PC-9 (cell line): ENCODE measurements around the gene KCNK7. TPM values are rescaled to one million over a fixed set of nuclear protein-coding genes. Genes with fewer than 3 reads are reported as not detected.

ENCODE experiments used
- BruUV-seq: library from RNA; stranded (reverse); fragments of 400-500 nt; replicated peaks from 2 replicates; lab custom pipeline; 2021; lab: Mats Ljungman, UMichigan
- CTCF ChIA-PET: fragments of 300-600 bp; sonication (Branson Sonifier 250); formaldehyde crosslinking; loops from one replicate; lab custom pipeline; 2022; ENCODE audit warnings: antibody characterized with exemption; lab: Charles Lee
- POLR2A ChIA-PET: fragments of 300-600 bp; sonication (Branson Sonifier 250); formaldehyde crosslinking; loops from one replicate; lab custom pipeline; 2022; ENCODE audit warnings: antibody characterized with exemption; ENCODE audit not compliant: unreplicated experiment; lab: Charles Lee
- DNase-seq, 2 experiments: peaks; one replicate each; pipeline versions ENCODE4 v3.0.0 to v3.0.0-alpha.2; 2015 to 2022; ENCODE audit warnings: mixed read lengths in 1 of 2
- H2AFZ ChIP-seq: fragments of 200-600 bp; sonication (generic); 2 replicates; pipeline ENCODE4 v1.8.1; 2017; ENCODE audit warnings: antibody characterized with exemption
- H3F3A ChIP-seq: fragments of 200-600 bp; sonication (generic); 2 replicates; pipeline ENCODE4 v1.8.1; 2017; ENCODE audit warnings: antibody characterized with exemption, mild to moderate bottlenecking, low read depth; ENCODE audit not compliant: insufficient read depth
- H3K27ac ChIP-seq: fragments of 200-600 bp; sonication (generic); 2 replicates; pipeline ENCODE4 v1.6.1; 2016; ENCODE audit warnings: mixed run types
- H3K27me3 ChIP-seq: fragments of 200-600 bp; sonication (generic); 2 replicates; pipeline ENCODE4 v1.6.1; 2016; ENCODE audit warnings: low read depth, mixed run types; ENCODE audit not compliant: insufficient read depth
- H3K36me3 ChIP-seq: fragments of 200-600 bp; sonication (generic); 2 replicates; pipeline ENCODE4 v1.6.1; 2016; ENCODE audit warnings: low read depth, mixed run types
- H3K4me1 ChIP-seq: fragments of 200-600 bp; sonication (generic); replicated peaks from 2 replicates; pipeline ENCODE4 v1.6.1; 2016; ENCODE audit warnings: mixed run types; ENCODE audit not compliant: insufficient read depth
- H3K4me2 ChIP-seq: fragments of 200-600 bp; sonication (generic); 2 replicates; pipeline ENCODE4 v1.6.1; 2017; ENCODE audit warnings: mixed run types
- H3K4me3 ChIP-seq: fragments of 200-600 bp; sonication (generic); 2 replicates; pipeline ENCODE4 v1.6.1; 2016; ENCODE audit warnings: mixed run types
- H3K79me2 ChIP-seq: fragments of 200-600 bp; sonication (generic); 2 replicates; pipeline ENCODE4 v1.6.1; 2017; ENCODE audit warnings: low read depth, mixed run types
- H3K9me2 ChIP-seq: fragments of 200-600 bp; sonication (generic); 2 replicates; pipeline ENCODE4 v1.8.1; 2017; ENCODE audit warnings: mild to moderate bottlenecking; ENCODE audit not compliant: insufficient read depth
- H3K9me3 ChIP-seq: fragments of 200-600 bp; sonication (generic); 2 replicates; pipeline ENCODE4 v1.8.1; 2016; ENCODE audit warnings: low read depth; ENCODE audit not compliant: insufficient read depth
- H4K20me1 ChIP-seq: fragments of 200-600 bp; sonication (generic); 2 replicates; pipeline ENCODE4 v1.8.1; 2017; ENCODE audit not compliant: insufficient read depth
- CTCF ChIP-seq: fragments of 200-600 bp; sonication (generic); conservative IDR thresholded peaks from 2 replicates; pipeline ENCODE4 v1.6.1; 2017; ENCODE audit warnings: mixed run types, antibody characterized with exemption, mild to moderate bottlenecking, moderate library complexity
- EZH2 ChIP-seq: fragments of 200-600 bp; sonication (generic); IDR thresholded peaks from 2 replicates; pipeline ENCODE4 v1.8.0; 2017; ENCODE audit warnings: antibody characterized with exemption, low read depth
- intact Hi-C: fragments of 100-400 bp; cut with micrococcal nuclease; formaldehyde crosslinking; loops from one replicate; pipeline ENCODE4 v1.10.0; 2022; ENCODE audit not compliant: unreplicated experiment
- microRNA-seq: library from miRNA; unstranded; fragments of <30 nt; microRNA quantifications from one replicate; pipeline ENCODE4 v1.2.0, GENCODE V29; 2021; ENCODE audit warnings: borderline number of aligned reads, borderline replicate concordance
- total RNA-seq: library from RNA; stranded (reverse); gene quantifications from 2 replicates; pipeline ENCODE4 v1.2.3, GENCODE V29; 2021

Gene KCNK7
- total RNA-seq, 1 experiment from 2014 or later = not detected

- no peak overlapping the region for H2AFZ ChIP-seq
- CTCF ChIA-PET = no interaction called here
- BruUV-seq = no TSS peak
Measured at GRCh38 chr11:65547446-65548125, 48.0 kb downstream of the KCNK7 start.

GRCh38 chr11:65546217-65546958 is 49.2 kb downstream of the KCNK7 start:
- no peak for DNase-seq
- ChIA-PET CTCF (interaction anchor here (0.6 kb wide), 1 partner anchor 33 kb away, joined by 6 read pairs; no protein-coding TSS in a partner anchor), POLR2A (no interaction called here)
- Histone ChIP-seq H4K20me1 (peaks cover 13% of the 10 kb centered on the region), H3K9me2 (no peaks in the 10 kb centered on the region), H3K27me3 (no peaks in the 10 kb centered on the region), H3K4me1 (peaks cover 9% of the 10 kb centered on the region), H2AFZ (no peak overlapping the region), H3K27ac (no peak overlapping the region), H3K9me3 (no peaks in the 10 kb centered on the region), H3K4me3 (no peak overlapping the region), H3F3A (peaks cover 73% of the 10 kb centered on the region), H3K4me2 (no peak overlapping the region), H3K79me2 (peaks cover 1% of the 10 kb centered on the region), H3K36me3 (peaks cover 51% of the 10 kb centered on the region)
- BruUV-seq = no TSS peak
- TF ChIP-seq CTCF = no peak
- TF ChIP-seq EZH2 = no peak
- intact Hi-C loops = no loop called here

More at GRCh38 chr11:65547446-65548125, 48.0 kb downstream of the KCNK7 start:
- no peak overlapping the region for H3K4me3 ChIP-seq
- peaks cover 13% of the 10 kb centered on the region for H4K20me1 ChIP-seq
- 0 out of 2 replicates have a peak, but pooled peaks cover 3% of the 10 kb centered on the region for H3K4me1 ChIP-seq
- H3K9me3 ChIP-seq = no peaks in the 10 kb centered on the region
- H3K27ac ChIP-seq = no peak overlapping the region
- intact Hi-C loops = no loop called here
- H3K4me2 ChIP-seq = no peak overlapping the region
- no peak for DNase-seq
- TF ChIP-seq CTCF (no peak), EZH2 (no peak)
- H3K79me2 ChIP-seq = peaks cover 11% of the 10 kb centered on the region
- no peaks in the 10 kb centered on the region for H3K9me2 ChIP-seq
- H3F3A ChIP-seq = peaks cover 71% of the 10 kb centered on the region
- POLR2A ChIA-PET = no interaction called here
- H3K36me3 ChIP-seq = peaks cover 60% of the 10 kb centered on the region
- H3K27me3 ChIP-seq = no peaks in the 10 kb centered on the region

- Histone ChIP-seq H3K36me3 (peaks cover 46% of the 10 kb centered on the region), H3K27me3 (no peaks in the 10 kb centered on the region), H3K9me2 (no peaks in the 10 kb centered on the region), H3K9me3 (no peaks in the 10 kb centered on the region), H3K4me3 (no peak overlapping the region), H3K27ac (no peak overlapping the region), H4K20me1 (peaks cover 13% of the 10 kb centered on the region), H3F3A (peaks cover 77% of the 10 kb centered on the region), H3K4me1 (peaks cover 14% of the 10 kb centered on the region), H2AFZ (no peak overlapping the region), H3K4me2 (no peak overlapping the region), H3K79me2 (no peaks in the 10 kb centered on the region; the same call in 1 of the 2 replicates)
- TF ChIP-seq EZH2 (no peak), CTCF (no peak)
- ChIA-PET POLR2A (no interaction called here), CTCF (no interaction called here)
- no peak for DNase-seq
- intact Hi-C loops = no loop called here
- BruUV-seq = no TSS peak
Measured at GRCh38 chr11:65545853-65546216, 49.8 kb downstream of the KCNK7 start.

Small RNA genes lying within 50 kb of the gene (microRNA-seq; reads per million reads assigned to microRNA genes)
- gene MIR4690 = not detected

Other genes starting within 250 kb of the KCNK7 start
- 1.7 and 1.8 TPM in 2 replicates for gene TIGD3, start 241.0 kb downstream of the KCNK7 start, total RNA-seq
- 9.5 and 9.8 TPM in 2 replicates for gene SLC25A45, start 213.2 kb downstream of the KCNK7 start, total RNA-seq
- 32.4 and 48.9 TPM in 2 replicates for gene FRMD8, start 209.2 kb downstream of the KCNK7 start, total RNA-seq
- gene NEAT1, start 173.0 kb downstream of the KCNK7 start, total RNA-seq = 825 and 938 TPM in 2 replicates
- gene MALAT1, start 96.8 kb downstream of the KCNK7 start, total RNA-seq = 6,494 and 7,852 TPM in 2 replicates
- 106 and 135 TPM in 2 replicates for gene SCYL1, start 70.7 kb downstream of the KCNK7 start, total RNA-seq
- gene LTBP3, start 37.4 kb downstream of the KCNK7 start, total RNA-seq = 455 and 553 TPM in 2 replicates
- 51.4 and 53.5 TPM in 2 replicates for gene ZNRD2, start 25.3 kb downstream of the KCNK7 start, total RNA-seq
- 51.7 and 53.3 TPM in 2 replicates for gene FAM89B, start 23.3 kb downstream of the KCNK7 start, total RNA-seq
- gene EHBP1L1, start 19.7 kb downstream of the KCNK7 start, total RNA-seq = 123 and 170 TPM in 2 replicates
- 87.2 and 90.3 TPM in 2 replicates for gene MAP3K11, start 18.4 kb upstream of the KCNK7 start, total RNA-seq
- 76.9 and 85.9 TPM in 2 replicates for gene PCNX3, start 20.0 kb upstream of the KCNK7 start, total RNA-seq
- gene SIPA1, start 42.3 kb upstream of the KCNK7 start, total RNA-seq = 65.6 and 81.3 TPM in 2 replicates
- gene RELA, start 67.1 kb upstream of the KCNK7 start, total RNA-seq = 59.5 and 86.8 TPM in 2 replicates
- gene KAT5, start 116.5 kb upstream of the KCNK7 start, total RNA-seq = 49.6 and 57.1 TPM in 2 replicates
- 31.8 and 42.4 TPM in 2 replicates for gene RNASEH2C, start 125.0 kb upstream of the KCNK7 start, total RNA-seq
- 20.8 and 28.0 TPM in 2 replicates for gene AP5B1, start 185.2 kb upstream of the KCNK7 start, total RNA-seq
- 10.2 and 10.5 TPM in 2 replicates for gene OVOL1, start 191.3 kb upstream of the KCNK7 start, total RNA-seq
- not detected in 2 replicates for gene SNX32, start 238.2 kb upstream of the KCNK7 start, total RNA-seq